Caco-2 (cell line): ENCODE measurements around the gene ERC2. TPM values are rescaled to one million over a fixed set of nuclear protein-coding genes. Genes with fewer than 3 reads are reported as not detected.
A peak's percentile ranks its signal among the peaks of the same experiment; 100 is the strongest.

ENCODE experiments used
- BruUV-seq: library from RNA; stranded (reverse); fragments of 400-500 nt; replicated peaks from 2 replicates; lab custom pipeline; 2021; lab: Mats Ljungman, UMichigan
- CTCF ChIA-PET: fragments of 300-600 bp; sonication (Branson Sonifier 250); formaldehyde crosslinking; loops from one replicate; lab custom pipeline; 2022; ENCODE audit warnings: antibody characterized with exemption; lab: Charles Lee
- POLR2A ChIA-PET: fragments of 300-600 bp; sonication (Branson Sonifier 250); formaldehyde crosslinking; loops from one replicate; lab custom pipeline; 2022; ENCODE audit warnings: antibody characterized with exemption; lab: Charles Lee
- DNase-seq, 2 experiments: peaks; one replicate each; pipeline versions ENCODE4 v3.0.0 to v3.0.0-alpha.2; 2020 to 2022
- H3K27me3 ChIP-seq: replicated peaks from 2 replicates; pipeline ENCODE4 v1.6.0; 2011; ENCODE audit warnings: low read length; ENCODE audit not compliant: control insufficient read depth, insufficient read depth
- H3K36me3 ChIP-seq: 2 replicates; pipeline ENCODE4 v1.5.1; 2011; ENCODE audit warnings: low read length; ENCODE audit not compliant: control insufficient read depth, insufficient read depth
- H3K4me1 ChIP-seq: fragments of 250-450 bp; sonication (Bioruptor Pico); 2 replicates; pipeline ENCODE4 v1.5.1; 2020; ENCODE audit warnings: mild to moderate bottlenecking
- H3K4me3 ChIP-seq: 2 replicates; pipeline ENCODE4 v1.5.1; 2011; ENCODE audit warnings: low read depth, mild to moderate bottlenecking, control low read depth, low read length
- H3K9me3 ChIP-seq: fragments of 250-450 bp; sonication (Bioruptor Pico); 2 replicates; pipeline ENCODE4 v1.5.1; 2020; ENCODE audit warnings: mild to moderate bottlenecking, moderate library complexity
- H3K27ac Mint-ChIP-seq: one replicate; pipeline ENCODE4 v1.8.0; 2022; ENCODE audit warnings: mixed read lengths; ENCODE audit not compliant: unreplicated experiment
- H3K27me3 Mint-ChIP-seq: one replicate; pipeline ENCODE4 v1.8.0; 2022; ENCODE audit warnings: mixed read lengths; ENCODE audit not compliant: insufficient read depth, unreplicated experiment
- H3K36me3 Mint-ChIP-seq: one replicate; pipeline ENCODE4 v1.8.0; 2022; ENCODE audit warnings: mild to moderate bottlenecking, mixed read lengths; ENCODE audit not compliant: insufficient read depth, unreplicated experiment
- H3K4me1 Mint-ChIP-seq: one replicate; pipeline ENCODE4 v1.8.0; 2022; ENCODE audit warnings: low read depth, mixed read lengths; ENCODE audit not compliant: unreplicated experiment
- H3K4me3 Mint-ChIP-seq: one replicate; pipeline ENCODE4 v1.8.0; 2022; ENCODE audit warnings: mild to moderate bottlenecking, moderate library complexity, mixed read lengths; ENCODE audit not compliant: unreplicated experiment
- H3K9me3 Mint-ChIP-seq: one replicate; pipeline ENCODE4 v1.8.0; 2022; ENCODE audit warnings: mixed read lengths; ENCODE audit not compliant: unreplicated experiment
- CTCF ChIP-seq, 2 experiments: fragments of 200-600 bp in 1 of 2; IDR thresholded peaks; 1 replicate in 1 of 2; 2 replicates in 1 of 2; pipeline versions ENCODE4 v1.5.1 to v1.8.0; 2011 to 2022; ENCODE audit warnings: antibody characterized with exemption in 1 of 2, control low read depth in 1 of 2, inconsistent platforms in 1 of 2, low read depth in 1 of 2, low read length in 1 of 2, mild to moderate bottlenecking in 1 of 2, moderate library complexity in 1 of 2; ENCODE audit not compliant: insufficient read depth in 1 of 2, severe bottlenecking in 1 of 2, unreplicated experiment in 1 of 2
- intact Hi-C: fragments of 100-400 bp; cut with micrococcal nuclease; formaldehyde crosslinking; loops from one replicate; pipeline ENCODE4 v1.10.0; 2022; ENCODE audit not compliant: unreplicated experiment
- total RNA-seq: library from RNA; stranded (reverse); gene quantifications from 2 replicates; pipeline ENCODE4 v1.2.3, GENCODE V29; 2022

Gene ERC2
- total RNA-seq, 1 experiment from 2014 or later, result 0.54 TPM

- H3K4me1 Mint-ChIP-seq, result peaks cover 22% of the 10 kb centered on the region
- BruUV-seq, result TSS peak; percentile 38
- no peak for TF ChIP-seq CTCF (IDR thresholded peaks at IDR 0.05; ENCODE audit: insufficient read depth in 1 of 2, low read depth in 1 of 2, low read length in 1 of 2, severe bottlenecking in 1 of 2, unreplicated experiment in 1 of 2)
These were observed 336.2 kb downstream of the ERC2 start for GRCh38 chr3:56131974-56132590.

GRCh38 chr3:56130036-56130435, 338.2 kb downstream of the ERC2 start:
- no peak overlapping the region for H3K4me3 ChIP-seq
- Mint-ChIP-seq H3K27ac (no peak overlapping the region), H3K4me1 (peaks cover 8% of the 10 kb centered on the region), H3K9me3 (peaks cover 13% of the 10 kb centered on the region), H3K27me3 (no peaks in the 10 kb centered on the region), H3K4me3 (no peak overlapping the region), H3K36me3 (peaks cover 7% of the 10 kb centered on the region)
- ChIA-PET POLR2A (no interaction called here), CTCF (no interaction called here)
- no TSS peak for BruUV-seq
- intact Hi-C loops, result no loop called here
- H3K9me3 ChIP-seq, result no peaks in the 10 kb centered on the region
- H3K27me3 ChIP-seq, result no peaks in the 10 kb centered on the region
- no peak for TF ChIP-seq CTCF (IDR thresholded peaks at IDR 0.05; ENCODE audit: insufficient read depth in 1 of 2, low read depth in 1 of 2, low read length in 1 of 2, severe bottlenecking in 1 of 2, unreplicated experiment in 1 of 2)
- peaks cover 45% of the 10 kb centered on the region for H3K4me1 ChIP-seq
- no peaks in the 10 kb centered on the region for H3K36me3 ChIP-seq
- no peak for DNase-seq

More at GRCh38 chr3:56131974-56132590, 336.2 kb downstream of the ERC2 start:
- peaks cover 3% of the 10 kb centered on the region for H3K9me3 Mint-ChIP-seq
- Histone ChIP-seq H3K9me3 (no peaks in the 10 kb centered on the region), H3K4me1 (peaks cover 54% of the 10 kb centered on the region), H3K27me3 (no peaks in the 10 kb centered on the region), H3K36me3 (no peaks in the 10 kb centered on the region), H3K4me3 (no peak overlapping the region)
- intact Hi-C loops, result loop anchor here (2.0 kb wide), 1 partner anchor 77 kb away; no protein-coding TSS in a partner anchor
- H3K4me3 Mint-ChIP-seq, result peak overlapping the region; percentile 31
- CTCF ChIA-PET, result interaction anchor here (0.9 kb wide), 1 partner anchor 75 kb away, joined by 3 read pairs; no protein-coding TSS in a partner anchor
- H3K27ac Mint-ChIP-seq, result peak overlapping the region; percentile 57
- no peaks in the 10 kb centered on the region for H3K36me3 Mint-ChIP-seq
- DNase-seq, result peak; percentile 69 to 70
- no peaks in the 10 kb centered on the region for H3K27me3 Mint-ChIP-seq
- POLR2A ChIA-PET, result interaction anchor here (0.6 kb wide), 1 partner anchor 85 kb away, joined by 3 read pairs; no protein-coding TSS in a partner anchor

- CTCF ChIA-PET, result no interaction called here
- POLR2A ChIA-PET, result no interaction called here
These were observed 341.6 kb downstream of the ERC2 start for GRCh38 chr3:56126632-56127031.

More at GRCh38 chr3:56126632-56127031, 341.6 kb downstream of the ERC2 start:
- H3K4me3 ChIP-seq, result no peak overlapping the region
- peaks cover 20% of the 10 kb centered on the region for H3K4me1 ChIP-seq
- intact Hi-C loops, result no loop called here
- H3K9me3 Mint-ChIP-seq, result peaks cover 13% of the 10 kb centered on the region
- H3K27me3 Mint-ChIP-seq, result no peaks in the 10 kb centered on the region
- TF ChIP-seq CTCF (IDR thresholded peaks at IDR 0.05; ENCODE audit: insufficient read depth in 1 of 2, low read depth in 1 of 2, low read length in 1 of 2, severe bottlenecking in 1 of 2, unreplicated experiment in 1 of 2), result no peak
- BruUV-seq, result no TSS peak
- no peak overlapping the region for H3K27ac Mint-ChIP-seq
- DNase-seq, result no peak
- H3K36me3 Mint-ChIP-seq, result peaks cover 7% of the 10 kb centered on the region
- peaks cover 6% of the 10 kb centered on the region for H3K4me1 Mint-ChIP-seq
- no peaks in the 10 kb centered on the region for H3K27me3 ChIP-seq
- no peaks in the 10 kb centered on the region for H3K36me3 ChIP-seq
- no peak overlapping the region for H3K4me3 Mint-ChIP-seq
- H3K9me3 ChIP-seq, result no peaks in the 10 kb centered on the region; the same call in 1 of the 2 replicates
